B cell (primary cell): Measurements from ENCODE around the gene KIF17.

Source experiments
- EZH2 ChIP-seq: IDR thresholded peaks from 2 replicates; pipeline ENCODE4 v1.6.1; 2012; ENCODE audit warnings: borderline replicate concordance, low read depth, mild to moderate bottlenecking, moderate library complexity, low read length; ENCODE audit not compliant: insufficient read depth, poor library complexity, severe bottlenecking
- TF ChIP-seq, protein P1 (sequence below): fragments of 200-600 bp; IDR thresholded peaks from one replicate; pipeline ENCODE4 v1.8.0; 2022; ENCODE audit warnings: antibody characterized with exemption, mild to moderate bottlenecking

DNA sequence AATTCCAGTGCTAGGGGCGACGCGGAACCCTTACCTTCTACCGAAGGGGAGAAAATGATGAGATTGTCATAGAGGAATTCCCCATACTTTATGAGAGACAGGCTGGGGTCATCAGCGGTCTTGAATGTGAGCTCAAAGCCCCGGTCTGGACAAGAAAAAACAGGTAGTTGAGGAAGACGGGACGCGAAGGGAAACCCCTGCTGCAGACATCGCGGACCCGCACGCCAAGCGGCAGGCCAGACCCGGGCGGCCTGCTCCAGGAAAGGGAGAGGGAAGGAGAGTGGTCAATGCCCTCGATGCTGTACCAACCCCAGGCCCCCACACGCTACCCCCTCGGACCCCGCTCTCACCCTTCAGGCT, 57.0 kb downstream of the KIF17 start:
- TF ChIP-seq, protein P1, sequence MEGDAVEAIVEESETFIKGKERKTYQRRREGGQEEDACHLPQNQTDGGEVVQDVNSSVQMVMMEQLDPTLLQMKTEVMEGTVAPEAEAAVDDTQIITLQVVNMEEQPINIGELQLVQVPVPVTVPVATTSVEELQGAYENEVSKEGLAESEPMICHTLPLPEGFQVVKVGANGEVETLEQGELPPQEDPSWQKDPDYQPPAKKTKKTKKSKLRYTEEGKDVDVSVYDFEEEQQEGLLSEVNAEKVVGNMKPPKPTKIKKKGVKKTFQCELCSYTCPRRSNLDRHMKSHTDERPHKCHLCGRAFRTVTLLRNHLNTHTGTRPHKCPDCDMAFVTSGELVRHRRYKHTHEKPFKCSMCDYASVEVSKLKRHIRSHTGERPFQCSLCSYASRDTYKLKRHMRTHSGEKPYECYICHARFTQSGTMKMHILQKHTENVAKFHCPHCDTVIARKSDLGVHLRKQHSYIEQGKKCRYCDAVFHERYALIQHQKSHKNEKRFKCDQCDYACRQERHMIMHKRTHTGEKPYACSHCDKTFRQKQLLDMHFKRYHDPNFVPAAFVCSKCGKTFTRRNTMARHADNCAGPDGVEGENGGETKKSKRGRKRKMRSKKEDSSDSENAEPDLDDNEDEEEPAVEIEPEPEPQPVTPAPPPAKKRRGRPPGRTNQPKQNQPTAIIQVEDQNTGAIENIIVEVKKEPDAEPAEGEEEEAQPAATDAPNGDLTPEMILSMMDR: no peak
- no peak for TF ChIP-seq EZH2
